Osteocyte (in vitro differentiated cells): ENCODE data around the gene NOSIP. TPM values are rescaled to one million over a fixed set of nuclear protein-coding genes. Genes with fewer than 3 reads are reported as not detected.

Source experiments
- DNase-seq: peaks from one replicate; pipeline ENCODE4 v3.0.0; 2021; ENCODE audit warnings: mixed read lengths; ENCODE audit not compliant: unreplicated experiment; ENCODE audit errors: extremely low spot score
- H3K27ac Mint-ChIP-seq: one replicate; pipeline ENCODE4 v1.8.0; 2021; ENCODE audit warnings: mild to moderate bottlenecking, mixed read lengths; ENCODE audit not compliant: unreplicated experiment
- H3K27me3 Mint-ChIP-seq: one replicate; pipeline ENCODE4 v1.8.0; 2021; ENCODE audit warnings: mixed read lengths; ENCODE audit not compliant: unreplicated experiment
- H3K36me3 Mint-ChIP-seq: one replicate; pipeline ENCODE4 v1.8.0; 2021; ENCODE audit warnings: mixed read lengths; ENCODE audit not compliant: unreplicated experiment
- H3K4me1 Mint-ChIP-seq: one replicate; pipeline ENCODE4 v1.8.0; 2021; ENCODE audit warnings: mixed read lengths; ENCODE audit not compliant: unreplicated experiment
- H3K4me3 Mint-ChIP-seq: one replicate; pipeline ENCODE4 v1.8.0; 2021; ENCODE audit warnings: mild to moderate bottlenecking, moderate library complexity, mixed read lengths; ENCODE audit not compliant: unreplicated experiment
- H3K9me3 Mint-ChIP-seq: one replicate; pipeline ENCODE4 v1.8.0; 2021; ENCODE audit warnings: mixed read lengths; ENCODE audit not compliant: unreplicated experiment
- CTCF ChIP-seq: fragments of 200-600 bp; sonication (generic); IDR thresholded peaks from 2 replicates; pipeline ENCODE4 v1.5.0; 2021; ENCODE audit warnings: antibody characterized with exemption, mild to moderate bottlenecking, moderate library complexity
- total RNA-seq: library from RNA; stranded (reverse); gene quantifications from 2 replicates; pipeline ENCODE4 v1.2.1, GENCODE V29; 2021

NOSIP gene
- total RNA-seq, 1 donor from 2014 or later, result 58.7 TPM

DNA sequence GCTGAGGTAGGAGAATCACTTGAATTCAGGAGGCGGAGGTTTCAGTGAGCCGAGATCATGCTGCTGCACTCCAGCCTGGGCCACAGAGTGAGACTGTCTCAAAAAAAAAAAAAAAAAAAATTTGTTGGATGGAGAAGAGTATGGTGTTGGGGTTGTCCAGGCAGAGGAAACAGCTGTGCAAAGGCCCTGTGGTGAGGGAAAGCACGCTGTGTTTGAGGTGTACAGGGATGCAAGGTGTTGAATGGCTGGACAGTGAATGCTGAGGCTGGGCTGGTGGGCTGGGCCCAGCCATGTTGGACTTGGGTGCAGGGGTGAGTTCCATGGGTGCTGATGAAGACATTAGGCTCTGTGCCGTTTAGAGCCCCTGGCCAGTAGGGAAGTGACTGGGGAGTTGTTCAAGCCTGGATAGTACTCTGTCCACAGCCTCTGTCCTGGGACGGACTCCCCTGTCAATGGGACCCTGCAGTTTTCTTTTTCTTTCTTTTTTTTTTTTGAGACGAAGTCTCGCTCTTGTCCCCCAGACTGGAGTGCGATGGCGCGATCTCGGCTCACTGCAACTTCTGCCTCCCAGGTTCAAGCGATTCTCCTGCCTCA is 29.2 kb upstream of the NOSIP start:
- no peak for TF ChIP-seq CTCF
- Mint-ChIP-seq H3K4me3 (no peak overlapping the region), H3K27me3 (no peaks in the 10 kb centered on the region), H3K27ac (no peak overlapping the region), H3K36me3 (peaks cover 3% of the 10 kb centered on the region), H3K9me3 (no peaks in the 10 kb centered on the region), H3K4me1 (peaks cover 21% of the 10 kb centered on the region)
- DNase-seq, result no peak

- TF ChIP-seq CTCF, result no peak
- DNase-seq, result no peak
- H3K27me3 Mint-ChIP-seq, result no peaks in the 10 kb centered on the region
Observed at GRCh38 chr19:49605605-49606004, 25.2 kb upstream of the NOSIP start.

DNA sequence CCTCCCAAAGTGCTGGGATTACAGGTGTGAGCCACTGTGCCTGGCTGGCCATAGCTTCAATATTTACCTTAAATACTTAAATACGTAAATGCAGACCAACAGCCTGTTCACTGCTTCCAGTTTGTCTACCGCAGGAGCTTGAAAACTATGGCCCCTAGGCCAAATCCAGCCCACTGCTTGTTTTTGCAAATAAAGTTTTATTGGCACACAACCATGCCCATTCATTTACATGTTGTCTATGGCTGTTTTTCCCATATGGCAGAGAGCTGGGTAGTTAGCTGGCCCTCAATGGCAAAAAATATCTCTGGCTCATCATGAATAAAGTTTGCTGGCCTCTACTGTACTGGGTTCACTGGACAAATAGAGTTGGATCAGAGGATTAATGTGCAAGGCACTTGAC is 22.4 kb upstream of the NOSIP start:
- no peak overlapping the region for H3K4me3 Mint-ChIP-seq
- no peaks in the 10 kb centered on the region for H3K9me3 Mint-ChIP-seq
- DNase-seq, result no peak
- no peak overlapping the region for H3K27ac Mint-ChIP-seq
- H3K27me3 Mint-ChIP-seq, result no peaks in the 10 kb centered on the region
- no peak for TF ChIP-seq CTCF
- peaks cover 32% of the 10 kb centered on the region for H3K36me3 Mint-ChIP-seq
- no peaks in the 10 kb centered on the region for H3K4me1 Mint-ChIP-seq

More at GRCh38 chr19:49605605-49606004, 25.2 kb upstream of the NOSIP start:
- Mint-ChIP-seq H3K27ac (no peak overlapping the region), H3K4me3 (no peak overlapping the region), H3K9me3 (no peaks in the 10 kb centered on the region), H3K36me3 (peaks cover 20% of the 10 kb centered on the region), H3K4me1 (no peaks in the 10 kb centered on the region)

DNA sequence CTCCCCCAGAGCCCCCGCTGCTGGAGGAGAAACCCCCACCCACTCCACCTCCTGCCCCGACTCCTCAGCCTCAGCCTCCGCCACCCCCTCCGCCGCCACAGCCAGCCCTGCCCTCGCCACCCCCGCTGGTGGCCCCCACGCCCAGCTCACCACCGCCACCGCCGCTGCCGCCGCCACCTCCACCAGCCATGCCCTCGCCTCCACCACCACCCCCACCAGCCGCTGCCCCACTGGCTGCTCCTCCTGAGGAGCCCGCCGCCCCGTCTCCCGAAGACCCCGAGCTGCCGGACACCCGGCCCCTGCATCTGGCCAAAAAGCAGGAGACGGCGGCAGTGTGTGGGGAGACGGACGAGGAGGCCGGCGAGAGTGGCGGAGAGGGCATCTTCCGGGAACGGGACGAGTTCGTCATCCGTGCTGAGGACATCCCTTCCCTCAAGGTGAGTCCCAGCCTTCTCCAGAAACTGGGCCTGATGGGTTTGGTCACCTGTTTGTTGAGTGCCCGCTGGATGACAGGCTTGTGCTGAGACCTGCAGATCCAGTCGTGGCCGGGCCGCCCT is 21.2 kb upstream of the NOSIP start:
- no peak for DNase-seq
- no peak for TF ChIP-seq CTCF
- H3K9me3 Mint-ChIP-seq, result no peaks in the 10 kb centered on the region
- H3K27me3 Mint-ChIP-seq, result no peaks in the 10 kb centered on the region
- no peak overlapping the region for H3K4me3 Mint-ChIP-seq
- peaks cover 29% of the 10 kb centered on the region for H3K36me3 Mint-ChIP-seq
- no peaks in the 10 kb centered on the region for H3K4me1 Mint-ChIP-seq
- no peak overlapping the region for H3K27ac Mint-ChIP-seq

DNA sequence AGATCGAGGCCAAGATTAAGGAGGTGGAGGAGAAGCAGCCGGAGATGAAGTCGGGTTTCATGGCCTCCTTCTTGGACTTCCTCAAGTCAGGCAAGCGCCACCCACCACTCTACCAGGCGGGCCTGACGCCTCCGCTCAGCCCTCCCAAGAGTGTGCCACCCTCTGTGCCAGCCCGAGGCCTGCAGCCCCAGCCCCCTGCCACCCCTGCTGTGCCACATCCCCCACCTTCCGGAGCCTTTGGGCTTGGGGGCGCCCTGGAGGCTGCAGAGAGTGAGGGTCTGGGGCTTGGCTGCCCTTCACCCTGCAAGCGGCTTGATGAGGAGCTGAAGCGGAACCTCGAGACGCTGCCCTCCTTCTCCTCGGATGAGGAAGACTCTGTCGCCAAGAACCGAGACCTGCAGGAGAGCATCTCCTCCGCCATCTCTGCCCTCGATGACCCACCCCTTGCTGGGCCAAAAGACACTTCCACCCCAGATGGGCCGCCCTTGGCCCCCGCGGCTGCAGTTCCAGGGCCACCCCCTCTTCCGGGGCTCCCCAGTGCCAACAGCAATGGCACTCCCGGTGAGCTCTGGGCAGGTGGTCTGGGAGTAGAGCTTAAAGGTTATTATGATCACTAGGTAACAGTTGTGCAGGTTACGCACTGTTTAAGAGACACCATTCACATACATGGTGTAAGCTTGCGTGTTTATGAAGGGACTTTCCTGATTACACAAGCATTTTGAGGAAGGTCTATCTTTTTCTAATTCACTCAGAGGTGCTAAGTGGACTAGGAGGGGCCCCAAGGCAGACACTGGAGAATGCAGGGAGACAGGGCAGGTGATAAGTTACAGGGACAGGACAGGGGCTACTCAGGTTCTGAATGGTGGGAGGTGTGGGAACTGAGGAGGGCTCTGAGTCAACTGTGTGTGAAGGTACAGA is 19.3 kb upstream of the NOSIP start:
- no peak for DNase-seq
- Mint-ChIP-seq H3K27me3 (no peaks in the 10 kb centered on the region), H3K36me3 (peaks cover 29% of the 10 kb centered on the region), H3K9me3 (no peaks in the 10 kb centered on the region), H3K27ac (no peak overlapping the region), H3K4me3 (no peak overlapping the region), H3K4me1 (no peaks in the 10 kb centered on the region)
- no peak for TF ChIP-seq CTCF
